ENCODE measurements around the gene SNTA1.

GRCh38 chr20:33407251-33407650, 36.3 kb downstream of the SNTA1 start:
- no peak for TF ChIP-seq CTCF (conservative IDR thresholded peaks at IDR 0.05 in 1 of 2, IDR thresholded peaks at IDR 0.05 in 1 of 2; ENCODE audit: extremely low read depth in 1 of 2, insufficient read depth in 1 of 2, low read depth in 1 of 2, low read length in 2 of 2)
- no peak for TF ChIP-seq EZH2 (IDR thresholded peaks at IDR 0.05; ENCODE audit: borderline replicate concordance, low read length)
